LNCaP clone FGC (cell line): ENCODE data around the gene LTBP2.

ENCODE experiments used
- DNase-seq: peaks from one replicate; pipeline ENCODE4 v3.0.0-alpha.2; 2011; ENCODE audit warnings: low read depth
- H3K4me3 ChIP-seq: 2 replicates; pipeline ENCODE4 v1.5.1; 2011; ENCODE audit warnings: mild to moderate bottlenecking, low read depth, low read length, control low read depth
- CTCF ChIP-seq: IDR thresholded peaks from 2 replicates; pipeline ENCODE4 v1.5.1; 2012; ENCODE audit warnings: mild to moderate bottlenecking; ENCODE audit not compliant: control insufficient read depth, insufficient read depth; ENCODE audit errors: extremely low read depth

The LTBP2 gene

GRCh38 chr14:74501135-74501614 lies 110.9 kb downstream of the LTBP2 start:
- TF ChIP-seq CTCF: peak; percentile 90
- H3K4me3 ChIP-seq: no peak overlapping the region
- DNase-seq: peak; percentile 56

GRCh38 chr14:74500417-74501134 lies 111.5 kb downstream of the LTBP2 start:
- TF ChIP-seq CTCF: no peak
- DNase-seq: no peak
- H3K4me3 ChIP-seq: no peak overlapping the region

- DNase-seq: no peak
- no peak for TF ChIP-seq CTCF
- no peak overlapping the region for H3K4me3 ChIP-seq
These were observed 116.7 kb downstream of the LTBP2 start for GRCh38 chr14:74495356-74495755.

- TF ChIP-seq CTCF: no peak
- H3K4me3 ChIP-seq: peak within 1 kb of the TSS; percentile 96
- peak; percentile 97 for DNase-seq
These were observed 118.4 kb downstream of the LTBP2 start, which contains the start of gene ISCA2 for GRCh38 chr14:74493343-74494261. Gene ISCA2 (plus strand): TSS chr14:74493765. CDS start chr14:74493775, 10 bp downstream.

- no peak for DNase-seq
- no peak for TF ChIP-seq CTCF
- H3K4me3 ChIP-seq: peak within 1 kb of the TSS; percentile 96
These were observed 119.2 kb downstream of the LTBP2 start, which contains the start of gene NPC2 for GRCh38 chr14:74492776-74493342. Gene NPC2 (minus strand): TSS chr14:74493305. CDS start chr14:74493274, 31 bp downstream.

GRCh38 chr14:74491956-74492775 lies 119.9 kb downstream of the LTBP2 start:
- peak; percentile 62 for TF ChIP-seq CTCF
- DNase-seq: peak; percentile 27
- H3K4me3 ChIP-seq: peak overlapping the region; percentile 85
